ENCODE data around the gene HBG1.

Gene HBG1

DNA sequence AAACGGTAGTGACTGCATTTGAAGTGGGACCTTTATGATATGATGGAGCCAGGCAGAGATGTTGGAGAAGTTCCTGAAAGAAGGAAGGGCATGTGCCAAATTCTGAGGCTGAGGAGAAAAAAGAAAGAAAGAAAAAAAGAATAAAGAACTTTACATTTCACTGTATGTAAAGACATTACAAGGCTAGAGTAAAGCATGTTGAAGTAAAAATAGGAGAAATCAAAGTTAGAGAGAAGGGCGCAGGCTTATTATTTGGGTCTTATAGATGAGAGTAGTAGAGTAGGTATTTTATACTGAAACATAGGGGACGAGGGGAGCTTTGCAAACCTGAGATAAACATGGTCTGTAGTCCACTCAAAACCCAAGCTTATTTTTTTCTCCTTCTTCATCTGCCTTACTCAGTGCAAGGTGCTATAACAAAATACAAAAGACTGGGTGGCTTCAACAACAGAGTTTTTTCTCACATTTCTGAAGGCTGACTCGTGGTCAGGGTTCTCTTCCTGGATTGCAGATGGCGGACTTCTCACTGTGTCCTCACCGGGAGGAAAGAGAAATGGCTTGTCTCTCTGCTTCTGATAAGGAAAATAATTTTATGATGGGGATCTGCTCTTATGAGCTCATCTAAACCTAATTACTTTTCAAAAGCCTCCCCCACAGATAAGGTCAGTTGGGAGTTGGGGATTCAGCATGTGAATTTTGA is 2.7 kb downstream of the HBG1 start:
- no peaks in the 10 kb centered on the region for H3K36me3 Mint-ChIP-seq
- no peak overlapping the region for H3K27ac Mint-ChIP-seq
- no peaks in the 10 kb centered on the region for H3K9me3 Mint-ChIP-seq
- ATAC-seq (ENCODE audit: low read depth) (no peak), DNase-seq (ENCODE audit: low spot score in 2 of 2) (no peak)
- peaks cover 2% of the 10 kb centered on the region for H3K27me3 Mint-ChIP-seq
- H3K4me3 Mint-ChIP-seq = no peak overlapping the region
- no peaks in the 10 kb centered on the region for H3K4me1 Mint-ChIP-seq

DNA sequence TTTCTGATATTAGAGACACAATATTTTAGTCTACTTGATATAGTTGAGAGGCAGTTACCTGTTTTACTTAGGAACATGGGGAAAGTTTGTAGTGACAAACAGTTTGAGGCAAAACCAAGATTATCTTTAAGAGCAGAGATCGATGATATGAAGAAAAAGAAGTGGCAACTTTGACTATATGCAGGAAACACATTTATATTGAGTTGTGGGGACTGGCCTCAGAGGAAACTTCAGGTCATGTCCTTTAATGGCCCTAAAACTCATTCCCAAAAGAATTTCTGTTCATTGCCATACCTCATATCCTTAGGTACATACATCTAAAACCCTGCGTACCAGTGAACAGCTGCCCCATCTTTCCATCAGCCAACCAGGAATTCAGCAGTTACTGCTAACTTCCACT is 4.5 kb downstream of the HBG1 start:
- H3K9me3 Mint-ChIP-seq = no peaks in the 10 kb centered on the region
- H3K4me1 Mint-ChIP-seq = no peaks in the 10 kb centered on the region
- H3K36me3 Mint-ChIP-seq = no peaks in the 10 kb centered on the region
- no peak overlapping the region for H3K27ac Mint-ChIP-seq
- H3K4me3 Mint-ChIP-seq = no peak overlapping the region
- ATAC-seq (ENCODE audit: low read depth) (no peak), DNase-seq (ENCODE audit: low spot score in 2 of 2) (no peak)
- peaks cover 2% of the 10 kb centered on the region for H3K27me3 Mint-ChIP-seq

- no peak for ATAC-seq (ENCODE audit: low read depth)
Observed at GRCh38 chr11:5243816-5244180, 5.9 kb downstream of the HBG1 start.

GRCh38 chr11:5242933-5243815 is 6.5 kb downstream of the HBG1 start:
- no peaks in the 10 kb centered on the region for H3K36me3 Mint-ChIP-seq
- H3K27me3 Mint-ChIP-seq = peaks cover 2% of the 10 kb centered on the region
- no peaks in the 10 kb centered on the region for H3K4me1 Mint-ChIP-seq
- no peak overlapping the region for H3K4me3 Mint-ChIP-seq
- DNase-seq (ENCODE audit: low spot score in 2 of 2) (no peak), ATAC-seq (ENCODE audit: low read depth) (no peak)
- no peaks in the 10 kb centered on the region for H3K9me3 Mint-ChIP-seq
- H3K27ac Mint-ChIP-seq = no peak overlapping the region

More at GRCh38 chr11:5243816-5244180, 5.9 kb downstream of the HBG1 start:
- Mint-ChIP-seq H3K27ac (no peak overlapping the region), H3K27me3 (peaks cover 2% of the 10 kb centered on the region), H3K4me3 (no peak overlapping the region), H3K9me3 (no peaks in the 10 kb centered on the region), H3K4me1 (no peaks in the 10 kb centered on the region), H3K36me3 (no peaks in the 10 kb centered on the region)
- DNase-seq (ENCODE audit: low spot score in 2 of 2) = no peak

DNA sequence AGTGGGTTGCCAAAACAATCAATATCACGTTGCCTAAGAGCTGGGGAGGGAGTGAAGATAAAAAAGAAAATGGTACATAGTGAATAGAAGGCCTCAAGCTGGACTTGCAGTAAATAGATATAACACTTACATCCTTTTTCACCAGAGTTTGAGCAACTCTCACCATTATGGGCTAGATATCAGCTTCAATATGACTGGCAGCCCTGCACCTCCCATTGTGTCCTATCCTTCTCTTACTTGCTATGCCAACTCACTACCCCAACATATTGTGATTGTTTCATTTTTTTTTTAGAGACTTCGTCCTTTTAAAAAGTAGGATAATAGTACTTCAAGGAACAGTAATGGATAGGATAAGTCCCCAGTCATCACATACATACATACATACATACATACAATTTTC is 7.4 kb downstream of the HBG1 start:
- no peak for DNase-seq (ENCODE audit: low spot score in 2 of 2)
- H3K4me3 Mint-ChIP-seq = no peak overlapping the region
- no peaks in the 10 kb centered on the region for H3K36me3 Mint-ChIP-seq
- ATAC-seq (ENCODE audit: low read depth) = no peak
- no peak overlapping the region for H3K27ac Mint-ChIP-seq
- H3K4me1 Mint-ChIP-seq = no peaks in the 10 kb centered on the region
- H3K9me3 Mint-ChIP-seq = no peaks in the 10 kb centered on the region
- H3K27me3 Mint-ChIP-seq = peaks cover 4% of the 10 kb centered on the region

DNA sequence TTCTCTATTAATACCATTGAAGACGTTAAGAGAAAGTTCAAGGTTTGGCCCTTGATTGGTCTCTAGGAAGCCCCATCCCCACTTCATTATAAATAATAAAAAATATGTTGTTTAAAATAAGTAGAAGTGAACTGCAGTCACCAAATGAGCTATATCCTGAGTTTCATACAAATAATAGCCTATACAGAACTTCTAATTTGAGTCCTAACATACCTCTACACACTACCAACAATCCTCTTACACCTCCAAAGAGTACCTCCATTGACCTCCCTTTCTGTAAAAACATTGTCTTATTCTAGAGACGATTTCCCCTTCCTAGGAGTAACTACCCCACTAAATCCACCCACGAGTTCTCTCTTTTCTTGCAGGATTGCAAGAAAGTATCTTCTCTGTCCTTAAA is 8.2 kb downstream of the HBG1 start:
- no peaks in the 10 kb centered on the region for H3K9me3 Mint-ChIP-seq
- DNase-seq (ENCODE audit: low spot score in 2 of 2) (no peak), ATAC-seq (ENCODE audit: low read depth) (no peak)
- H3K4me1 Mint-ChIP-seq = no peaks in the 10 kb centered on the region
- peaks cover 4% of the 10 kb centered on the region for H3K27me3 Mint-ChIP-seq
- H3K4me3 Mint-ChIP-seq = no peak overlapping the region
- H3K27ac Mint-ChIP-seq = no peak overlapping the region
- H3K36me3 Mint-ChIP-seq = no peaks in the 10 kb centered on the region

DNA sequence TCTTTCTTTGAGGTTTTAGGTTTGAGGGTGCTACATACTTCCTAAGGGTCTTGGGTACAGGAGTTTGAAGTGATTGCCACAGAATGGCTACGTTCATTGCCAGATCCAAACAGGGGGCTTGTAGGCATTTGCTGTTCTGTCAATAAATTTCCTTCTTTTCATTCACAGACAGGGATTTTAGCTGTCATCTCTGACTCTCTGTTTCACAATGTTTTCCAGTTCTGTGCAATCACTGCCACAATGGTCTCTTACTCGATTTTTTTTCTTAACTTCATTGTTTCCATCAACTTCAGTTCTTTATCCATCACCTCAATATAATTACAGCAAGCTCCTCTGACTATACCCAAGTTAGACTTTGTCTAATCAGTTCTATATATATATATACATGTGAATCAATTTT is 9.2 kb downstream of the HBG1 start:
- no peaks in the 10 kb centered on the region for H3K36me3 Mint-ChIP-seq
- no peak overlapping the region for H3K27ac Mint-ChIP-seq
- H3K27me3 Mint-ChIP-seq = peaks cover 3% of the 10 kb centered on the region
- no peak for DNase-seq (ENCODE audit: low spot score in 2 of 2)
- H3K4me3 Mint-ChIP-seq = no peak overlapping the region
- no peak for ATAC-seq (ENCODE audit: low read depth)
- H3K9me3 Mint-ChIP-seq = no peaks in the 10 kb centered on the region
- no peaks in the 10 kb centered on the region for H3K4me1 Mint-ChIP-seq

DNA sequence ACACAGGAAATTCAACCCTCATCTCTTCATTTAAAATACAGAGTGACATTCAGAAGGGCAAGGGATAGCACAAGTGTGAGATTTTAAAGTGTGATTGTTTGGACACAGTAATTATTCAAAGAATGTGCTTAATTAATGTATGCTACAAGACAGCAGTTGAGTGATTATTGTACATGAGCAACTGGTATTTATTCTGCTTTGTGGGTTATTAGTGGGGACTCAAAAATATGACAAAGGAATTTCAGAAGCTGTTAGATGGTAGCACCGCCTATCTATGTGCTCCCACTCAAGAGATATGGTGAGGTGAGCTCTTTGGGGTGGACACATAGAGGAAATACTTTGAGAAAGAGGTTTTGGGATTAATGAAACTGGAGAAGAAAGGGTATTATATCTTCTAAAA is 9.6 kb downstream of the HBG1 start:
- no peaks in the 10 kb centered on the region for H3K4me1 Mint-ChIP-seq
- ATAC-seq (ENCODE audit: low read depth) (no peak), DNase-seq (ENCODE audit: low spot score in 2 of 2) (no peak)
- no peaks in the 10 kb centered on the region for H3K36me3 Mint-ChIP-seq
- H3K27ac Mint-ChIP-seq = no peak overlapping the region
- no peak overlapping the region for H3K4me3 Mint-ChIP-seq
- H3K9me3 Mint-ChIP-seq = no peaks in the 10 kb centered on the region
- peaks cover 6% of the 10 kb centered on the region for H3K27me3 Mint-ChIP-seq

DNA sequence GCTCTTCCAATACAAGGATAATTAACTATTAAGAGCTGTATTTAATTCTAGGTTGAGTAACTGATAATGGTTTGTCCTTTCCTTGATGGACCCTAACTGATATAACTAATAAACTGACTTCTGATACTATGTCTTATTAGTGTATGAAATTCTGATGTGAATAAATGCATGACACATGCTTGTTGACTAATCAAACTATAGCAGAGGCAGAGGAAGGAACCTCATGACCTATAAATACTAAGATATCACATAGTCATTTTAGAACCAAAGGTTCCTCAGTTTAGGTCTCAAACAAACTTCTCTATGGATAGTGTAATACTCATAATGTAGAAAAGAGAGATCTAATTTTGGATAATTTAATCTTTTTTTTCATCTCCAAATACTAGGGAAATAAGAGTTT is 10.6 kb downstream of the HBG1 start:
- Mint-ChIP-seq H3K27me3 (peaks cover 8% of the 10 kb centered on the region), H3K4me3 (no peak overlapping the region), H3K4me1 (peaks cover 5% of the 10 kb centered on the region), H3K36me3 (no peaks in the 10 kb centered on the region), H3K27ac (no peak overlapping the region), H3K9me3 (no peaks in the 10 kb centered on the region)
- no peak for ATAC-seq (ENCODE audit: low read depth)
- DNase-seq (ENCODE audit: low spot score in 2 of 2) = no peak

DNA sequence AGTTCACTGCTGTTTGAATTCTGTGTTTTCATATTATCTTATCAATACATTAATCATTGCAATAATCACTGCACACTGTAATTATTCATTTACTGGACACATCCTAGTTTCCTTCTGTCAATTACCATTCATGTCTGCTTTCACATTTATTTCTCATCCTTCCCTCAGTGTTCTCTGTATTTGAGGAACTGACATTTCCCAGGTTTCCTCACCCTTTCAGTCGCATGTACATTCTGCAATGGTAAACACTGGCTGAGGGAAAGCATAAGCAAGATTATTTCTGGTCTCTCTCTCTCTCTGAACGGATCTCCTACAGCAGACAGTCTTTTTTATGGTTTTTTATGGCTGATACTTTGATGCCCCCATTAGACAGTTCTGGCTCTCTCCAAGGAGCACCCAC is 11.2 kb downstream of the HBG1 start:
- Mint-ChIP-seq H3K36me3 (no peaks in the 10 kb centered on the region), H3K9me3 (no peaks in the 10 kb centered on the region), H3K27ac (no peak overlapping the region), H3K4me3 (no peak overlapping the region), H3K27me3 (peaks cover 8% of the 10 kb centered on the region), H3K4me1 (peaks cover 5% of the 10 kb centered on the region)
- ATAC-seq (ENCODE audit: low read depth) (no peak), DNase-seq (ENCODE audit: low spot score in 2 of 2) (no peak)

- Mint-ChIP-seq H3K4me3 (no peak overlapping the region), H3K27ac (no peak overlapping the region), H3K4me1 (peaks cover 5% of the 10 kb centered on the region), H3K9me3 (no peaks in the 10 kb centered on the region), H3K27me3 (peaks cover 8% of the 10 kb centered on the region), H3K36me3 (no peaks in the 10 kb centered on the region)
- DNase-seq (ENCODE audit: low spot score in 2 of 2) = no peak
- no peak for ATAC-seq (ENCODE audit: low read depth)
Observed at GRCh38 chr11:5237420-5237819, 12.2 kb downstream of the HBG1 start.

DNA sequence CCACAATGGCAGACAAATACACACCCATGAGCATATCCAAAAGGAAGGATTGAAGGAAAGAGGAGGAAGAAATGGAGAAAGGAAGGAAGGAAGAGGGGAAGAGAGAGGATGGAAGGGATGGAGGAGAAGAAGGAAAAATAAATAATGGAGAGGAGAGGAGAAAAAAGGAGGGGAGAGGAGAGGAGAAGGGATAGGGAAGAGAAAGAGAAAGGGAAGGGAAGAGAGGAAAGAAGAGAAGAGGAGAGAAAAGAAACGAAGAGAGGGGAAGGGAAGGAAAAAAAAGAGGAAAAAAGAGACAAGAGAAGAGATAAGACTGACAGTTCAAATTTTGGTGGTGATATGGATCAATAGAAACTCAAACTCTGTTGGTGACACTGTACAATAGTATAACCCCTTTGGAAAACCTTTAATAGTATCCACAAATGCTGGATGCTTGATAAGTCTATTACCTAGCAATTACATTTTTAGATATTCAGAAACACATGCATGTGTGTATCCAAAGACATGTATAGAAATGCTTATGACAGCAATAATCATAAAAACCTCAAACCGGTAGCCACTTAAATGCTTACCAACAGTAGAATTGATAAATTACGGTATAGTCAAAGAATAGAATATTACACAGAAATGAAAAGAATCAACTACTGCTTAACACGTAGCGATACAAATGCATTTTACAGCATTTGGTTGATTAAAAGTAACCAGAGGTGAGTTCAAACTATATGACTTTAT is 14.1 kb downstream of the HBG1 start:
- no peak overlapping the region for H3K27ac Mint-ChIP-seq
- peaks cover 5% of the 10 kb centered on the region for H3K4me1 Mint-ChIP-seq
- no peak overlapping the region for H3K4me3 Mint-ChIP-seq
- ATAC-seq (ENCODE audit: low read depth) = no peak
- DNase-seq (ENCODE audit: low spot score in 2 of 2) = no peak
- no peaks in the 10 kb centered on the region for H3K9me3 Mint-ChIP-seq
- peaks cover 8% of the 10 kb centered on the region for H3K27me3 Mint-ChIP-seq
- H3K36me3 Mint-ChIP-seq = no peaks in the 10 kb centered on the region

- H3K9me3 Mint-ChIP-seq = no peaks in the 10 kb centered on the region
- DNase-seq (ENCODE audit: low spot score in 2 of 2) (no peak), ATAC-seq (ENCODE audit: low read depth) (no peak)
- no peaks in the 10 kb centered on the region for H3K36me3 Mint-ChIP-seq
- H3K4me1 Mint-ChIP-seq = peaks cover 5% of the 10 kb centered on the region
- H3K27ac Mint-ChIP-seq = no peak within 1 kb of the TSS
- no peak within 1 kb of the TSS for H3K4me3 Mint-ChIP-seq
- H3K27me3 Mint-ChIP-seq = peaks cover 8% of the 10 kb centered on the region
Observed at GRCh38 chr11:5234381-5234834, 15.2 kb downstream of the HBG1 start, which contains the start of gene HBD. HBD (minus strand) TSS chr11:5234483; CDS start chr11:5234433, 50 bp downstream.

DNA sequence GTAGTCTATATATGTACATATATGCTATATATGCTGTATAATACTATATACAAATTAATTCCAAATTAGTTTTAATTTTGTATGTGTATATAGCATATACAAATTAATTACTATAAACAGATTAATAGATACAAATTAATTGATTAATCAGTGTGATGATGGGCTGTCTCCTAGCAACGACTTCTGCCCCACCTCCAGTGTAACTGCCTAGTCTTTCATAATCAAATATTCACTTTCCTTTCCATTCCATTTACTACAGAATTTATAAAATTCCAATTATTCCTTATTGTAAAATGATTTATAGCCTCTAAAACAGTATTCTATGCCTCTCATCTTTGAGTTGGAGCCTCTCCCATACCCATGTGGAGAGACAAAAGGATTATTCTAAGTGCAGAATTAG is 16.4 kb downstream of the HBG1 start:
- Mint-ChIP-seq H3K4me1 (peaks cover 5% of the 10 kb centered on the region), H3K27me3 (peaks cover 8% of the 10 kb centered on the region)

More for the DNA sequence above, 16.4 kb downstream of the HBG1 start:
- no peak for ATAC-seq (ENCODE audit: low read depth)
- Mint-ChIP-seq H3K9me3 (no peaks in the 10 kb centered on the region), H3K4me3 (no peak overlapping the region), H3K36me3 (no peaks in the 10 kb centered on the region), H3K27ac (no peak overlapping the region)
- no peak for DNase-seq (ENCODE audit: low spot score in 2 of 2)
